Measurements from ENCODE around the gene RNF138.
"Not testable (repeated sequence)": the region's sequence is repeated elsewhere in the genome, so short reads cannot be mapped to it uniquely, and the experiment has no call there.

The RNF138 gene

GRCh38 chr18:32174719-32175118, 83.0 kb downstream of the RNF138 start:
- no peak overlapping the region for H2AFZ ChIP-seq (ENCODE audit: low read depth, low read length, severe bottlenecking)
- H3K4me2 ChIP-seq (ENCODE audit: low read depth, low read length, poor library complexity, severe bottlenecking) = no peak overlapping the region
- H3F3A ChIP-seq (ENCODE audit: insufficient read depth) = no peaks in the 10 kb centered on the region
- no peaks in the 10 kb centered on the region for H3K27me3 ChIP-seq (ENCODE audit: low read length)
- H3K4me3 ChIP-seq (ENCODE audit: insufficient read depth, low read length, poor library complexity, severe bottlenecking) = no peak overlapping the region
- H4K20me1 ChIP-seq (ENCODE audit: low read depth, low read length) = no peaks in the 10 kb centered on the region
- TF ChIP-seq EZH2phosphoT487 (conservative IDR thresholded peaks at IDR 0.05; ENCODE audit: low read length) = no peak
- TF ChIP-seq, protein P1, sequence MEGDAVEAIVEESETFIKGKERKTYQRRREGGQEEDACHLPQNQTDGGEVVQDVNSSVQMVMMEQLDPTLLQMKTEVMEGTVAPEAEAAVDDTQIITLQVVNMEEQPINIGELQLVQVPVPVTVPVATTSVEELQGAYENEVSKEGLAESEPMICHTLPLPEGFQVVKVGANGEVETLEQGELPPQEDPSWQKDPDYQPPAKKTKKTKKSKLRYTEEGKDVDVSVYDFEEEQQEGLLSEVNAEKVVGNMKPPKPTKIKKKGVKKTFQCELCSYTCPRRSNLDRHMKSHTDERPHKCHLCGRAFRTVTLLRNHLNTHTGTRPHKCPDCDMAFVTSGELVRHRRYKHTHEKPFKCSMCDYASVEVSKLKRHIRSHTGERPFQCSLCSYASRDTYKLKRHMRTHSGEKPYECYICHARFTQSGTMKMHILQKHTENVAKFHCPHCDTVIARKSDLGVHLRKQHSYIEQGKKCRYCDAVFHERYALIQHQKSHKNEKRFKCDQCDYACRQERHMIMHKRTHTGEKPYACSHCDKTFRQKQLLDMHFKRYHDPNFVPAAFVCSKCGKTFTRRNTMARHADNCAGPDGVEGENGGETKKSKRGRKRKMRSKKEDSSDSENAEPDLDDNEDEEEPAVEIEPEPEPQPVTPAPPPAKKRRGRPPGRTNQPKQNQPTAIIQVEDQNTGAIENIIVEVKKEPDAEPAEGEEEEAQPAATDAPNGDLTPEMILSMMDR (IDR thresholded peaks at IDR 0.05; ENCODE audit: insufficient read depth, low read length, poor library complexity, severe bottlenecking) = no peak
- H3K79me2 ChIP-seq (ENCODE audit: insufficient read depth, low read length) = no peaks in the 10 kb centered on the region
- no peak overlapping the region for H3K9ac ChIP-seq (ENCODE audit: low read length)
- H3K27ac ChIP-seq (ENCODE audit: low read depth, low read length) = no peak overlapping the region
- no peaks in the 10 kb centered on the region for H3K9me2 ChIP-seq (replicated peaks; ENCODE audit: insufficient read depth, low read length)
- H3K36me3 ChIP-seq (ENCODE audit: low read length) = no peaks in the 10 kb centered on the region
- no peaks in the 10 kb centered on the region for H3K9me3 ChIP-seq (ENCODE audit: insufficient read depth, low read length)

DNA sequence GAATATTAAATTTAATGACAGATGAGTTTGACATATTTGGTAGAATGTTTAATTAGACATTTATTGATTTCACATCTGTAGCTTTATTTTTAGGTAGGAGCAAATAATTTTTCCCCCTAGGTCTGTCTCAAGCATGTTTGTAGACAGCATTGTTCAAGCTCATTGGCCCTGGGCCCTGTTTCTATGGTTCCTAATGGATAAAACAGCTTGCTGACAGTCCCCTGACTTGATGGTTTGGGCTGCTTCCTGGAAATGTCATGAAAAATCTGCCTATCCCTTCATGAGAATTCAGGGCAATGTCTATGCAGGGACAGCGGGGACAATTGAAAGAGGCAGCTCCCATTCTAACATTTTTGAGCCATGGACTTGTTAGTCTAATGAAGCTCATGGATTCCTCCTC, 83.6 kb downstream of the RNF138 start:
- Histone ChIP-seq H3K4me3 (ENCODE audit: insufficient read depth, low read length, poor library complexity, severe bottlenecking) (no peak overlapping the region), H3K9ac (ENCODE audit: low read length) (no peak overlapping the region), H3K27ac (ENCODE audit: low read depth, low read length) (no peak overlapping the region), H2AFZ (ENCODE audit: low read depth, low read length, severe bottlenecking) (no peak overlapping the region), H3K9me2 (replicated peaks; ENCODE audit: insufficient read depth, low read length) (no peaks in the 10 kb centered on the region), H4K20me1 (ENCODE audit: low read depth, low read length) (no peaks in the 10 kb centered on the region), H3K4me2 (ENCODE audit: low read depth, low read length, poor library complexity, severe bottlenecking) (no peak overlapping the region), H3K27me3 (ENCODE audit: low read length) (no peaks in the 10 kb centered on the region), H3K36me3 (ENCODE audit: low read length) (no peaks in the 10 kb centered on the region), H3F3A (ENCODE audit: insufficient read depth) (no peaks in the 10 kb centered on the region), H3K9me3 (ENCODE audit: insufficient read depth, low read length) (no peaks in the 10 kb centered on the region), H3K79me2 (ENCODE audit: insufficient read depth, low read length) (no peaks in the 10 kb centered on the region)
- TF ChIP-seq, protein P1 (IDR thresholded peaks at IDR 0.05; ENCODE audit: insufficient read depth, low read length, poor library complexity, severe bottlenecking) = no peak
- TF ChIP-seq EZH2phosphoT487 (conservative IDR thresholded peaks at IDR 0.05; ENCODE audit: low read length) = no peak

DNA sequence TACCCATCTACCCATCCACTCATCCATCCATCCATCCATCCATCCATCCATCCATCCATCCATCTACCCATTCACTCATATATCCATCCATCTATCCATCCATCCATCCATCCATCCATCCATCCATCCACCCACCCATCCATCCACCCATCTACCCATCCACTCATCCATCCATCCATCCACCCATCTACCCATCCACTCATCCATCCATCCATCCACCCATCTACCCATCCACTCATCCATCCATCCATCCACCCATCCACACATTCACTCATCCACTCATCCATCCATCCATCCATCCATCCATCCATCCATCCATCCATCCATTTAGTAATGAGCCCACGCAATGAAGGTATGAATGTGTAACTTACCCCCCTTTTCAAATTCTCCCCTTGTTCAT, 85.1 kb downstream of the RNF138 start:
- H2AFZ ChIP-seq (ENCODE audit: low read depth, low read length, severe bottlenecking); H3K4me3 ChIP-seq (ENCODE audit: insufficient read depth, low read length, poor library complexity, severe bottlenecking); H3K36me3 ChIP-seq (ENCODE audit: low read length); H3K27ac ChIP-seq (ENCODE audit: low read depth, low read length); H3K9ac ChIP-seq (ENCODE audit: low read length); H3F3A ChIP-seq (ENCODE audit: insufficient read depth); H3K4me2 ChIP-seq (ENCODE audit: low read depth, low read length, poor library complexity, severe bottlenecking); H3K79me2 ChIP-seq (ENCODE audit: insufficient read depth, low read length); H3K9me2 ChIP-seq (replicated peaks; ENCODE audit: insufficient read depth, low read length); H3K27me3 ChIP-seq (ENCODE audit: low read length); H4K20me1 ChIP-seq (ENCODE audit: low read depth, low read length); H3K9me3 ChIP-seq (ENCODE audit: insufficient read depth, low read length): not testable (repeated sequence)

GRCh38 chr18:32177530-32177929, 85.9 kb downstream of the RNF138 start:
- Histone ChIP-seq H3K4me2 (ENCODE audit: low read depth, low read length, poor library complexity, severe bottlenecking) (no peak overlapping the region), H3K27ac (ENCODE audit: low read depth, low read length) (no peak overlapping the region), H3K4me3 (ENCODE audit: insufficient read depth, low read length, poor library complexity, severe bottlenecking) (no peak overlapping the region), H3K36me3 (ENCODE audit: low read length) (no peaks in the 10 kb centered on the region), H4K20me1 (ENCODE audit: low read depth, low read length) (no peaks in the 10 kb centered on the region), H3K9me2 (replicated peaks; ENCODE audit: insufficient read depth, low read length) (no peaks in the 10 kb centered on the region), H3K9me3 (ENCODE audit: insufficient read depth, low read length) (no peaks in the 10 kb centered on the region), H3K27me3 (ENCODE audit: low read length) (no peaks in the 10 kb centered on the region), H3K9ac (ENCODE audit: low read length) (no peak overlapping the region), H2AFZ (ENCODE audit: low read depth, low read length, severe bottlenecking) (no peak overlapping the region), H3K79me2 (ENCODE audit: insufficient read depth, low read length) (no peaks in the 10 kb centered on the region), H3F3A (ENCODE audit: insufficient read depth) (no peaks in the 10 kb centered on the region)
- TF ChIP-seq EZH2phosphoT487 (conservative IDR thresholded peaks at IDR 0.05; ENCODE audit: low read length) = no peak
- TF ChIP-seq, protein P1 (IDR thresholded peaks at IDR 0.05; ENCODE audit: insufficient read depth, low read length, poor library complexity, severe bottlenecking) = no peak

All from SU-DHL-6 (cell line).